Measurements from ENCODE around the gene ADAP1. TPM values are rescaled to one million over a fixed set of nuclear protein-coding genes. Genes with fewer than 3 reads are reported as not detected.

Gene ADAP1
- total and polyA plus RNA-seq, 2 of the 8 experiments (the other 6 are each of a cell fraction or from before 2014, with no cell fraction given): 5.8 to 6.1 TPM

DNA sequence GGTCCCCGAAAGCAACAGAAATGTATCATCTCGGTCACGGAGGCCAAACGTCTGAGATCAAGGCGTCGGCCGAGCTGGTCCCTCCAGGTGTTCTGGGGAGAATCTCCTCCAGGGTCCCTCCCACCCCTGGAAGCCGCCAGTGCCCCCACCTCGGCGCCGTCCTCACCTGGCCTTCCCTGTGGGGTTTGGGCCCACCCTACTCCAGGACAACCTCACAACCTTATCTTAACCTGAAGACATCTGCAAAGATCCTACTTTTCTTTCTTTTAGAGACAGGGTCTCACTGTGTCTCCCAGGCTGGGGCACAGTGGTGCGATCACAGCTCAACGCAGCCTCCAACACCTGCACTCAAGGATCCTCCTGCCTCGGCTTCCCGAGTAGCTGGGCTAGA, 33.4 kb downstream of the ADAP1 start (continued):
- TF ChIP-seq CBX5 (IDR thresholded peaks at IDR 0.05; ENCODE audit: low read depth, low read length): no peak
